Measurements from ENCODE around the gene GPATCH1. TPM values are rescaled to one million over a fixed set of nuclear protein-coding genes. Genes with fewer than 3 reads are reported as not detected.
"Not testable (repeated sequence)": the region's sequence is repeated elsewhere in the genome, so short reads cannot be mapped to it uniquely, and the experiment has no call there.

GPATCH1 gene
- total RNA-seq, 2 experiments from 2014 or later, result 11.8 to 12.5 TPM

- ChIA-PET POLR2A (no interaction called here), CTCF (no interaction called here)
These were observed 70.0 kb downstream of the GPATCH1 start for GRCh38 chr19:33150852-33151518.

GRCh38 chr19:33152176-33152575, 71.2 kb downstream of the GPATCH1 start:
- CTCF ChIA-PET, result no interaction called here
- POLR2A ChIA-PET, result no interaction called here

GRCh38 chr19:33152625-33153024, 71.6 kb downstream of the GPATCH1 start:
- POLR2A ChIA-PET, result not testable (repeated sequence)

GRCh38 chr19:33154313-33154712, 73.3 kb downstream of the GPATCH1 start:
- POLR2A ChIA-PET, CTCF ChIA-PET: not testable (repeated sequence)

More at GRCh38 chr19:33152625-33153024, 71.6 kb downstream of the GPATCH1 start:
- CTCF ChIA-PET, result interaction anchor here (0.9 kb wide), 1 partner anchor 26 kb away, joined by 3 read pairs; no protein-coding TSS in a partner anchor

- CTCF ChIA-PET, result interaction anchor here (1.4 to 8.5 kb wide), 3 partner anchors 20 to 28 kb away, joined by 3 to 53 read pairs (median 6); no protein-coding TSS in a partner anchor
- POLR2A ChIA-PET, result no interaction called here
These were observed 75.4 kb downstream of the GPATCH1 start for GRCh38 chr19:33156334-33156733.

GRCh38 chr19:33157906-33158305, 76.9 kb downstream of the GPATCH1 start:
- CTCF ChIA-PET, result interaction anchor here (0.6 to 8.5 kb wide), 4 partner anchors 13 to 58 kb away, joined by 3 to 53 read pairs (median 4); no protein-coding TSS in a partner anchor
- POLR2A ChIA-PET, result no interaction called here

GRCh38 chr19:33158365-33158764, 77.4 kb downstream of the GPATCH1 start:
- ChIA-PET POLR2A (interaction anchor here (0.8 kb wide), 1 partner anchor 18 kb away, joined by 3 read pairs; no protein-coding TSS in a partner anchor), CTCF (interaction anchor here (0.6 to 8.5 kb wide), 4 partner anchors 14 to 59 kb away, joined by 3 to 53 read pairs (median 4); no protein-coding TSS in a partner anchor)

- ChIA-PET CTCF (interaction anchor here (2.0 to 8.5 kb wide), 3 partner anchors 12 to 17 kb away, joined by 5 to 53 read pairs (median 6); no protein-coding TSS in a partner anchor), POLR2A (interaction anchor here (2.5 kb wide), 1 partner anchor 18 kb away, joined by 26 read pairs; no protein-coding TSS in a partner anchor)
These were observed 78.2 kb downstream of the GPATCH1 start for GRCh38 chr19:33159149-33159548.

GRCh38 chr19:33159893-33160292, 78.9 kb downstream of the GPATCH1 start:
- CTCF ChIA-PET, result interaction anchor here (0.9 to 8.5 kb wide), 8 partner anchors 11 to 270 kb away, joined by 3 to 53 read pairs (median 4); no protein-coding TSS in a partner anchor
- POLR2A ChIA-PET, result interaction anchor here (0.9 to 2.5 kb wide), 3 partner anchors 16 to 213 kb away, joined by 3 to 26 read pairs (median 3); partner anchors contain the start of gene CEBPG

- POLR2A ChIA-PET, result interaction anchor here (1.2 to 2.5 kb wide), 2 partner anchors 16 to 17 kb away, joined by 3 to 26 read pairs; no protein-coding TSS in a partner anchor
- CTCF ChIA-PET, result interaction anchor here (1.0 to 8.5 kb wide), 6 partner anchors 14 to 269 kb away, joined by 3 to 53 read pairs (median 5); no protein-coding TSS in a partner anchor
These were observed 80.2 kb downstream of the GPATCH1 start for GRCh38 chr19:33161201-33161600.

- CTCF ChIA-PET, result interaction anchor here (8.5 kb wide), 1 partner anchor 13 kb away, joined by 53 read pairs; no protein-coding TSS in a partner anchor
- POLR2A ChIA-PET, result interaction anchor here (0.6 kb wide), 1 partner anchor 14 kb away, joined by 3 read pairs; no protein-coding TSS in a partner anchor
These were observed 82.5 kb downstream of the GPATCH1 start for GRCh38 chr19:33163481-33163880.

- CTCF ChIA-PET, result interaction anchor here (1.0 kb wide), 1 partner anchor 18 kb away, joined by 3 read pairs; no protein-coding TSS in a partner anchor
- POLR2A ChIA-PET, result not testable (repeated sequence)
These were observed 85.1 kb downstream of the GPATCH1 start for GRCh38 chr19:33166037-33166436.

GRCh38 chr19:33167438-33167837, 86.5 kb downstream of the GPATCH1 start:
- POLR2A ChIA-PET, result no interaction called here
- CTCF ChIA-PET, result no interaction called here

GRCh38 chr19:33168528-33168927, 87.5 kb downstream of the GPATCH1 start:
- ChIA-PET CTCF (no interaction called here), POLR2A (no interaction called here)

- CTCF ChIA-PET, result interaction anchor here (1.0 to 2.5 kb wide), 3 partner anchors 11 to 27 kb away, joined by 3 to 7 read pairs (median 4); no protein-coding TSS in a partner anchor
- POLR2A ChIA-PET, result no interaction called here
These were observed 90.3 kb downstream of the GPATCH1 start for GRCh38 chr19:33171222-33171795.

- ChIA-PET POLR2A (no interaction called here), CTCF (interaction anchor here (2.5 kb wide), 1 partner anchor 28 kb away, joined by 7 read pairs; no protein-coding TSS in a partner anchor)
These were observed 91.0 kb downstream of the GPATCH1 start for GRCh38 chr19:33171916-33172359.

GRCh38 chr19:33174186-33174585, 93.2 kb downstream of the GPATCH1 start:
- POLR2A ChIA-PET, result no interaction called here

GRCh38 chr19:33175156-33175782, 94.3 kb downstream of the GPATCH1 start:
- POLR2A ChIA-PET, result interaction anchor here (1.0 to 3.0 kb wide), 3 partner anchors 15 to 199 kb away, joined by 3 to 26 read pairs (median 5); partner anchors contain the start of gene CEBPG

More at GRCh38 chr19:33174186-33174585, 93.2 kb downstream of the GPATCH1 start:
- CTCF ChIA-PET, result interaction anchor here (0.9 to 1.3 kb wide), 2 partner anchors 10 to 30 kb away, joined by 4 to 5 read pairs; no protein-coding TSS in a partner anchor

More at GRCh38 chr19:33175156-33175782, 94.3 kb downstream of the GPATCH1 start:
- CTCF ChIA-PET, result interaction anchor here (1.3 to 4.2 kb wide), 4 partner anchors 9 to 31 kb away, joined by 4 to 53 read pairs (median 4); no protein-coding TSS in a partner anchor
